HG03558 (cell line): ENCODE results near the gene MAP2K5.

ENCODE experiments used
- ATAC-seq: cut with Tn5 transposase; IDR thresholded peaks from one replicate; pipeline ENCODE4 v1.9.1; 2021; ENCODE audit warnings: moderate number of reproducible peaks; ENCODE audit not compliant: unreplicated experiment; ENCODE audit errors: extremely low read depth

Gene MAP2K5

DNA sequence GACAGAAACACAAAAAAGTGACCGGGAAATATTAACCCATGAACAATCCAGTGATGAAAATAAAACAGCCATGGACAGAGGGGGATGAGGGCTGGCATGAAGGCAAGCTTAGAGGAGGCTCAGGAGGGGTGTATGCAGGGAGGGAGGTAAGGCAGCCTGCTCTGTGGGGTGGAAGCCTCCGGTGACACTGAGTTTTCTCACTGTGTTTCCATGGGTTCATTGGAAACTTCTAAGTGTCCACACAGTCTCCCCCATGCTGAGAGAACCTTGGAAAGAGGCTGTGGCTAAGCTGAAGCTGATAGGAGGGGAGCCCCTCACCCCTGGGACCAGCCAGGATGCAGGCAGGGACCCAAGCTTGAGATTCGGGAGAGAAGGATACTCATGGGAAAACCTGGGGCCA, 276.0 kb downstream of the MAP2K5 start:
- ATAC-seq = no peak

DNA sequence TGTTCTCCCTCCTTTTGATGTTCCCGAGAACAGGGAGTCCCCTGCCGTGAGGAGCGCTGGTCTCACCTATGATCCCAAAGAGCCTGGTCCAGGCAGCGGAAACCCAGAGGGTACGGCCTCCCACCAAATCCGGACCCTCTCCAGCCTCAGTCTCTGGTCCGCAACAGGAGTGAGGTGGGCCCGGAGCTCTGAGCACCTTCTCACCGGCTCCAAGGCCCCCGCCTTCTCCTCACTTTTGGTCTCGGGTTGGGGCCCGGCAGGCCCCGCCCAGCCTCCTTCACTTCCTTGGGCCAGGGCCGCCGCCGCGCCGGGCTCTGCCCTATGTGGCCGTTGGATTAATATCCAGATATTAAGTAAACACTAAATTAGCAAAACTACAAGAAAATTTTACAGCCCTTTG, 277.1 kb downstream of the MAP2K5 start:
- ATAC-seq = no peak

DNA sequence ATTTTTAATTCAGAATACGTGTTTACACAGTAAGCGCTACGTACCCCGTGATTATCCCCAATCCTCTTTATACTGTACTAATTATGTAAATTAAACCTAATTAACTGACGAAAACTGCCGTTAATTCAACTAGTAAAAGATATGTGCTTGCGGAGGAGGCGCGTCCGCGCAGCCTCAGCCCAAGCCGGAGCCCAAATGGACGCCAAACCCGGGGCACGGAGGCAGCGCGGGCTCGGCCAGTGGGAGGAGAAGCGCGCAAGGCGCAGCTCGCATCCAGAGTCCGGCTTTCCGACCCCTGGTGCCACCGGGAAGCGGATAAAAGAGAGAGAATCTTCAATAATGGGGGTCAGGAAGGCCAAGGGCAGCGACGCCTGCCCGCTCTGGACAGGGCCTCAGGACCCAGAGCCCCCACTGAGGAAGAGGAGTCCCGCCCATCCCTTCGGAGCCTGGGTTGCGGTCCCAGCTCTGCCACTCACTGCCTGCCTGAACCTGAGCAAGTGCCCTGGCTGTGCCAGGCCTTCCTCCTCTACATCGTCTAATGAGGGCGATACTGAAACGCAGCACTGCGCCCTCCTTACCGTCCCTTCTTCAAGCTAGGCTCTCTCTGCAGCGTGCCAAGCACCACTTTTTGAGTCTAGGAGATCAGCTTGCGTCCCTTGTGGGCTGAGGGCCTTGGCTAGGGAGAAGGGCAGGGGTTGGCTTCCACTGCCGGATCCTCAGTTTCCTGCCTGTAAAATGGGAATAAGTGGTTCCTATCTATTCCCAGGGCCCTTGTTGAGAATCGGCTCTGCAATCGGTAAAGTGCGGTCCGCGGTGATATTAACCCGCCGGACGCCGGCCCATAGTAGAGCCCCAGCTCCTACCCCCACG, 277.9 kb downstream of the MAP2K5 start:
- ATAC-seq = no peak

DNA sequence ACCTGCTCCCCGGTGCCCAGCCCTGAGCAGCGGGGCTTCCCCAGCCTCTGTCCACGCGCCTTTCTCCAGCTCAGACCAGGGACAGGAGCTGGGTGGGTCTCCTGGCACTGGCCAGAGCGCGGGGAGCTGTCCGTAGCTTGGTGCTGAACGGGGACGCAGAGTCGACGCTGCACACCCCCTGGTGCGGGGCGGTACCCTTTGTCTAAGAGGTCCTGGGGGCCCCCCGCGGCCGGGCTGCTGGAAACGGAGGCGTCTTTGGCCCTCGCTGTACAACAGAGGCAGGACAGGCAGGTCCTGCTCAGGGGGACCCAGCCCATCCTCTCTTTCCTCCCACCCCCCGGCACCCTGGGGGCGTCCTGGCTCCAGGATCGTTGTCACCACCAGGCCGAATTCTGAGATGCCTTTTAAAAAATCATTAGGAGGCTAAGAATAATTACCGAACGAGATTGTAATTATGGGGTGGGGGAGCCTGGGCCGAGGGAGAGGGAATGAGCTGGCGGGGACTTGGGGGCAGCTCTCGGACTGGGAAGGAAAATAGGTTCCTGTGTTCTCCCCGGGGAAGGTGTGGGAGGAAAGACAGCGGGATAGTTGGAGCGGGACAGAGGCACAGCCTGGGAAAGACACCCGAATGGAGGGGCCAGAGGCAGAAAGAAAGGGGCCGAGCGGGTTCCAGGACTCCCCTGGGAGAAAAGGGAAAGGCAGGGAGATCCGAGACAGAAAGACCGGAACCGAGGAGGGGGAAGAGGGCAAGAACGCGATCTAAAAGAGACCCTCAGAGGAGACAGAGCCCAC, 278.7 kb downstream of the MAP2K5 start:
- ATAC-seq = no peak

DNA sequence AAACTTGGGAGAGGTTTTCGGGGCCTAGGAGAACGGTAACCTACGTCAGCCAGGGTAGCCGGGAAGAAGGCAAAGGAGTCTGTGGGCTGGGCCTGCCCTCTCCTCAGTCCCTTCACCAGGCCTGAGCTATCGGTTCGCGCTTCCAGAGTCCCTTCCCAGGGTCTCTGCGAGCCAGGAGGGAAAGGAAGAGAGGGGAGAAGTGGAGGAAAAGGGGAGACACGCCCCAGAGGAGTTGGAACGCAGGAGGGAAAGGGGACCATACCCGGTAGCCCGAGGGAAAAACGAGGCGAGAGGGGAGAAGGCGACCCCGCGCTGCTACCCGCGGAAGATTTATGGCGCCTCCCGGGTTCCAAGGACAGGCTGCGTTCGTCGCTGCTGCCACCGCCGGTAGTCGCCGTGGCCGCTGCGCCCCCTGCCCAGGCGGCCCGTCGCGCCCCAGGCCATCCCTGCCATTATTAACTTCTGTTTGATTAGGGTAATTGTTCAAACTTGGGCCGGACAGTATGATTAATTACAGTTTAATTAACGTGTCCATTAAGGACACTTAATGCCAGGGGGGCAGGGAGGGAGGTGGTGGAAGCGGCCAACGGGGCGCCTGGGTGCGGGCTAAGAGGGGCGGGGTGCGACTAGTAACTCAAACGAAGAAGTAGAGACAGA, 279.4 kb downstream of the MAP2K5 start:
- ATAC-seq = no peak

DNA sequence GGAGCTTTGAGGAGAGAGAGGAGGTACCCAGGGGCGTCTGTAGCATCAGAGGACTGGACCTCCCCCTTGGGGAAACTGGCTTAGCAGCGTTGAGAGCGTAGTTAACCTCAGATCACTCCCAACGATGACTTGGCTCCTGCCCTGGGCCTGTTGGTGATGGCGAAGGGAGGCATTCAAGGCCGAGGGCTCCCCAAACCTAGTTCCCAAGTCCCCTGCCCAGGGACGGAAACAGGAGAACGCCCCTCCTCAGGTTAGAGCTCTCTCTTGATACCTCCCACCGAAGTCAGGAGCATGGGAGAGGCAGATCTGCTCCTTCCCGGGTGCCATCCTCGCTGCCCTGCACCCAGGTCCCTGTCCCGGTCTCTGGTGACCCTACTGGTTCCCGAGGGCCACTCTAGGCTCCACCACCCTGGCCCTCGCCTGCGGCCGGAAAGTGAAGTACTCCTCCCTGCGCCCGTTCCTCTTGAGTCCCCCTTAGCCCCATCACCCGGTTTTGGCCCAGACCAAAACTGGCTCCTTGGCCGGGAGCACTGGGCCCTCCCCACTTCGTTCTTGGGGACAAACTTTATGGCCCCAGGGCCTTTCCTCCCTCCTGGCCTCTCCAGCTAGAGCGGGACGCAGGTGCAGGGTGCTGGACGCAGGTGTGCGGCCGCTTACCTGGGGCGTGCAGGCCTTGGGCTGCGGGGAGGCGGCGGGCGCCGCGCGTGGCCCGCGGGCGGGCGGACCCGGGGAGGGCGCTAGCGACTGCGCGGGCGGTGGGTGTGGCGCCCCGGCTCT, 280.2 kb downstream of the MAP2K5 start:
- ATAC-seq = no peak

DNA sequence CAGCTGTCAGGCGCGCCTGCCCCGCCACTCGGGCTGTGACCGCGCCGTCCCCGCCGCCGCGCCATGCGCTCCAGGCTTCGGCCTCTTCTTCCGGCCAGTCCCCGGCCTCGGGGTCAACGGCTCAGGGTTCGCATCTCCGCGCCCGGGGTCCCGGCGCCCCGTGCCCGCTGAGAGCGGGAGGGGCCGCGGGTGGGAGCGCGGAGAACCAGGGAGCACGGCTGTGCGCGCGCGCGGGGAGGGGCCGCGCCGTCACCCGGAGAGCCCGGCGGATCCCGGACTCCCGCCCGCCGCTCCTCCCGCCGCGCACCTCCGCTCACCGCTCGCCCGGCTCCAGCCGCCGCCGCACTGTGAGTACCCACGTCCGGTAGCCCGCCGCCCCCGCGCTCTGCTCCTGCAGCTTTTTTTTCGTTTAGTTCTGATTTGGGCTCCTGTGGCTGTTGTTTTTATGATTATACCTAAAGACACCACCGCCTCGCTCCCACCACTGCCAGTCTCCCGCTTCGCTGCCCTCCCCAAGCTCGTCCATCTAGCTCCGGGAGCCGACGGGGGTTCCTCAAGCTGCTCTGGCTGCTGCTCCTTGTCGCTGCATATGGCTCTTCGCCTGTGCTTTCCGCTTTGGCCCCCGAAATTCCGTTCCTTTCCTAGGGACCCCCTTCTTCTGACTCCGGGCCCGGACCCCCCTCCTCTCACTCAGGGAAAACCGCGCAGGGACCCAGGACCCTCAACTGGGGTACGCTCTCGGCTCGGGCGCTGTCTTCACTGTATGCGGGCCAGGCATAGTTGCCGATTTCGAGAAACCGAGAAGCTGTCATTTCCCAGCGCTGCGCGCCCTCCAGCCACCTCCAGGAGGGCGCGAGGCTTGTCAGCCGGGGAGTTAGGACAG, 281.1 kb downstream of the MAP2K5 start:
- no peak for ATAC-seq

DNA sequence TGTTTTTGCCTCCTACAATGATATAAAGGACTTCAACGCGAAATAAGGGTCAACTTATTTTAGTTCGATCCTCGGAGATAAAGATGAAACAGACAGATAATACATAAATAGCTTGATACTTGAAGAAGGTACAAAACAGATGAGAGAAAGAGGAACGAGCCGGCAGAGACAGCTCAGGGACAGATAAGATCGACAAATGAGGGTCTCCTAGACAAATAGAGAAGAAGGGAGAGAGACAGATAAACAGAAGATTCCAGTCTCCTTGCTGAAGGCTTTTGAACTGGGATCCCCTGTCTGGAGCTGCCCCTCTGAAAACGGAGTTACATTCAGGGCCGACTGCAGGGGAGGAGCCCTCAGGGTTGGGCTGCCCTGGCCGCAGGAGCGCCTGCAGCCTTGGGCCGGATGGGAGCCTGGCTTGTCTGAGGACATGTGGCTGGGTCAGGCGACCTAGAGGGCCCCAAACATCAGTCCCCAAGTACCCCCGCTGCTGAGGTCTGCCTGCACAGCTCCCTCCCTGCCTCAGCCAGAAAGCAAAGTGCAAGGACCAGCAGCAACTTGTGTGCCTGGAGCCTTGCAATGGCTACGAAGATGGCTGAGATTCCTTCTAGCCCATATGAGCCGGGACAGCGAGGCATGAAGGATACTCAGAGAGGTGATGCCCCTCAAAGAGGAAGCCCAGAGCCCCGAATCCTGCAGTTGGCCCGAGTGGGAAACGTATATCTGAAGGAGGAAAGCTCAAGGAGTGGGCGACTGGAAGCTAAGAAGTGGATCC, 281.9 kb downstream of the MAP2K5 start:
- ATAC-seq = no peak

DNA sequence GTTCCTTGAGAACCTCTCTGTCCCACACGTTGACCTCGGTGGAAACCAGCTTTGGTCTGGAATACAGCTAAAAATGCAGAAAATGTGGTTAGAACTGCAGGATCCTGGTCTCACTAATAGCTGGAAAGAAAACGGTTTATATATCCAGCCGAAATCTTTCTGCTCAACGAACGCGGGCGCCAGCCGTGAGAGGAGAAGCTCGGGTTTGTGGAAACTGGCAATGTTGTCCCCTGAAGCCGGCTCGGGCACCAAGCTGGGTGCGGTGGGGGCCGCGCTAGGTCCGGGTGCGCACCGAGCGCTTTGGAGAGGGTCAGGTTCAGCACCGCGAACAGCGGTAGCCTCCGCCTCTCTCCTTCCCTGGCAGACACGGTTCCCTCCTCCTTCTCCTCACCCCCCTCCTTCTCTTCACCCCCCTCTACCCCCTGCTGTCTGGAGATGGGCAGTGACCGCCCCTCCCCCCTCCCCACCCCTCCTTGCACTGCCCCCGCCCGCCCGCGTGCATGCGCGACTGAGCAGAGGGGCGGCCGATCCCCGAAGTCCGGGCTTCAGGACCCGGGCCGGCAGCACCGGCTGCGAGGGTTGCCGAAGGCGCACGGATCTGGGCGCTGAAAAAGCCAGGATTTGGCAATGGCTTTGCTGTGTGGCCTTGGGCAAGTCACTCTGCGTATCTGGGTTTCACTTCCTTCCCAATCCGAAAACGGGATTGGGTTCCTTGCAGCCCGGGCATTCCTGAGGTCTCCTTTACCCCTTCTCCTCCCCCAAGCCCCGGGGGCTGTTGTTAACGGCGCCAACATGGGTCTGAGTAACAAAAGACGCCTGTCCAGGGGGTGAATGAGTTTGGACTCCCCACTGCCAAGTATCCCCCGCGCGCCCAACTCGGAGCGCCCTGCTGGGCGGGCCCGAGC, 282.7 kb downstream of the MAP2K5 start, which contains the start of gene SKOR1:
SKOR1 (plus strand) TSS at position 534 of the 905 bp plus-strand sequence; CDS start at position 628, 94 bp downstream.
- ATAC-seq = no peak

DNA sequence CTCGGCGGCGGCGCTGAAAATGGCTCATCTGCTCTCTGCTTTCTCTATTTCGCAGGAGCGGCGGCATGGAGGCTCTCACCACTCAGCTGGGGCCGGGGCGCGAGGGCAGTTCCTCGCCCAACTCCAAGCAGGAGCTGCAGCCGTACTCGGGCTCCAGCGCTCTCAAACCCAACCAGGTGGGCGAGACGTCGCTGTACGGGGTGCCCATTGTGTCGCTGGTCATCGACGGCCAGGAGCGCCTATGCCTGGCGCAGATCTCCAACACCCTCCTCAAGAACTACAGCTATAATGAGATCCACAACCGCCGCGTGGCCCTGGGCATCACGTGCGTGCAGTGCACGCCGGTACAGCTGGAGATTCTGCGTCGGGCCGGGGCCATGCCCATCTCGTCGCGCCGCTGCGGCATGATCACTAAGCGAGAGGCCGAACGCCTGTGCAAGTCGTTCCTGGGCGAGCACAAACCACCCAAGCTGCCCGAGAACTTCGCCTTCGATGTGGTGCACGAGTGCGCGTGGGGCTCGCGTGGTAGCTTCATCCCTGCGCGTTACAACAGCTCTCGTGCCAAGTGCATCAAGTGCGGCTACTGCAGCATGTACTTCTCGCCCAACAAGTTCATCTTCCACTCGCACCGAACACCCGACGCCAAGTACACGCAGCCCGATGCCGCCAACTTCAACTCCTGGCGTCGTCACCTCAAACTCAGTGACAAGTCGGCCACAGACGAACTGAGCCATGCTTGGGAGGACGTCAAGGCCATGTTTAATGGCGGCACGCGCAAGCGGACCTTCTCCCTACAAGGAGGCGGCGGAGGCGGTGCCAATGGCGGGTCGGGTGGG, 283.6 kb downstream of the MAP2K5 start:
- no peak for ATAC-seq

DNA sequence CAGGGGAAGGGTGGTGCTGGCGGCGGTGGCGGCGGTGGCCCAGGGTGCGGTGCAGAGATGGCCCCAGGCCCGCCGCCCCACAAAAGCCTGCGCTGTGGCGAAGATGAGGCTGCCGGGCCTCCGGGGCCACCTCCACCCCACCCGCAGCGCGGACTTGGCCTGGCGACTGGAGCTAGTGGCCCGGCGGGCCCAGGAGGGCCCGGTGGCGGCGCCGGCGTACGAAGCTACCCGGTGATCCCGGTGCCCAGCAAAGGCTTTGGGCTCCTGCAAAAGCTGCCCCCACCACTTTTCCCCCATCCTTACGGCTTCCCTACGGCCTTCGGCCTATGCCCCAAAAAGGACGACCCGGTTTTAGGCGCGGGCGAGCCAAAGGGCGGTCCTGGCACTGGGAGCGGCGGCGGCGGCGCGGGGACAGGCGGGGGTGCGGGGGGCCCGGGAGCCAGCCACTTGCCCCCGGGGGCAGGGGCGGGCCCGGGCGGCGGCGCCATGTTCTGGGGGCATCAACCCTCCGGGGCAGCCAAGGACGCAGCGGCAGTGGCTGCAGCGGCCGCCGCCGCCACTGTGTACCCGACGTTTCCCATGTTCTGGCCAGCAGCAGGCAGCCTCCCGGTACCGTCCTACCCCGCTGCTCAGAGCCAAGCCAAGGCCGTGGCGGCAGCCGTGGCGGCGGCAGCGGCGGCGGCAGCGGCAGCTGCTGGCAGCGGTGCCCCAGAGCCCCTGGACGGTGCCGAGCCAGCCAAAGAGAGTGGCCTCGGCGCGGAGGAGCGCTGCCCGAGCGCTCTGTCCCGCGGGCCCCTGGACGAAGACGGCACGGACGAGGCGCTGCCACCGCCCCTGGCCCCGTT, 284.4 kb downstream of the MAP2K5 start:
- ATAC-seq = no peak

DNA sequence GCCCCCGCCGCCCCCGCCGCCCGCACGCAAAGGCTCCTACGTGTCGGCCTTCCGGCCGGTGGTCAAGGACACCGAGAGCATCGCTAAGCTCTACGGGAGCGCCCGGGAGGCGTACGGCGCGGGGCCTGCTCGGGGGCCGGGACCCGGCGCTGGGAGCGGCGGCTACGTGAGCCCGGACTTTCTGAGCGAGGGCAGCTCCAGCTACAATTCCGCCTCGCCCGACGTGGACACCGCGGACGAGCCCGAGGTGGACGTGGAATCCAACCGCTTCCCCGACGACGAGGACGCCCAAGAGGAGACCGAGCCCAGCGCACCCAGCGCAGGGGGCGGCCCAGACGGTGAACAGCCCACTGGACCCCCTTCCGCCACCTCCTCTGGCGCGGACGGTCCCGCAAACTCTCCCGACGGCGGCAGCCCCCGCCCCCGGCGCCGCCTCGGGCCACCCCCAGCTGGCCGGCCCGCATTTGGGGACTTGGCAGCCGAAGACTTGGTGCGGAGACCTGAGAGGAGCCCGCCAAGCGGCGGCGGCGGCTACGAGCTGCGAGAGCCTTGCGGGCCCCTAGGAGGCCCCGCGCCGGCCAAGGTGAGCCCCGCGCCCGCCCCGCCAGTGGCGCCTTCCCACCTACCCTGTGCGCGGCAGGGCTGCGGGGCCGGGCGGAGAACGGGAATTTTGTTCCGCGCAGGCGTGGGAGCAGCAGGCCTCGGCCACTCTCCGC, 285.2 kb downstream of the MAP2K5 start:
- ATAC-seq = no peak

DNA sequence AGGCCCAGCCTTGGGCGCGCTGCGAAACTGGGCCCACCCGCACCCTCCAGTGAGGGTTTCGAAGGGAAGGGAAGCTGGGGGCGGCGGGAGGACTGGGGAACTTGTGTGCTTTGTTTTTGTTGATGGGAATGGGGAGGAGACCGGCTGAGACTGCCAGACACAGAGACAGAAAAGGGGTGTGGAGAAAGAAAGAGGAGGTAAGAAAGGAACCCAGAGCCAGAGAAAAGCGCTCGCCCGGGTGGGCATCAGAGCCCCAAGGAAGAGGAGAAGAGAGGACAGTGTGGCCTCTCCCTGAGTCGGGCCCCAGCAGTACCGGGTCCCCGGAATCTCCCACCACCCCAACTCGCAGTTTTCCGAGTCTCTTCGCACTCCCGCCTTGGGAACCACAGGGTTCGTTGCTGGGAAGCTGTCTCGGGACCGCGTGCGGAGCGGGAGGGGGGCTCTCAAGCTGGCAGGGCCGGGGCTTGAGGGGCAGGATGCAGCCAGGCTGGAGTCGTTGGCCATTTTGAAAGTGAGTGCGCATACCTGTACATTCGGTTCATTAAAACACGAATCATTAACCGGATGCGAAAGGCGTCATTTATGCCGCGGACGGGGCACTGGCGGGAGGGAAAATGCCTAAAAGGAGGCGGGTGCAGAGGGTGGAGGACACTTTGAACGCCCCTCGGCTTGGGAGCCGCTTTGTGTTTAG, 285.9 kb downstream of the MAP2K5 start:
- no peak for ATAC-seq

DNA sequence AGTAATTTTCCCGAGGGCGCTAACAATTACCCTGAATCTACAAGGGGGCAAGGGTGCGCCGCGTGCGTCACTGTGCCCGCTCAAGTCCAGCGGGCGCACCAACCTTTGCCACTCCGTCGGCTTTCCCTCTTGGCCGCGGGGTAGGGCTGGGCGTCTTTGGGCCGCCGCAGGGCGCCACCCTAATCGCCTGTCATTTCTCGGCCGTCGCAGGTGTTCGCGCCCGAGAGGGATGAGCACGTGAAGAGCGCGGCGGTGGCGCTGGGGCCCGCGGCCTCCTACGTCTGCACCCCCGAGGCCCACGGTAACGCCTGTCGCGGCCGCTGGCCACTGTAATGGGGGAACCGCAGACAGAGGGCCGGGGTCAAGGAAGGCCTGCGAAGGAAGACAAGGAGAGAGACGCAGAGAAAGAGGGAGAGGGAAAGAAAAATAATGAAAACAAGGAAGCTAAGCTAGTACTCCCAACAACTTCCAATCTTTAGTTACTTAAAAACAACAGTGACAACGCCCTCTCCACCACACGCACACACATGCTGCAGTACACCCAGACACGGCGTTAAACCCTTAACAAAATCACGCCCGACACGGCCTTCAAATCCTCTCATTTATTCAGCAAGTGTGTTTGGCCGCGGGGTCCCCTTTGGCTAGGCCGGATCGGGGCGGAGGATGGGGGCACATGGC, 286.6 kb downstream of the MAP2K5 start:
- ATAC-seq = no peak
